ENCODE results near the gene THAP10. TPM values are rescaled to one million over a fixed set of nuclear protein-coding genes. Genes with fewer than 3 reads are reported as not detected.
A peak's percentile ranks its signal among the peaks of the same experiment; 100 is the strongest.

Gene THAP10
- polyA plus RNA-seq, 1 of the 3 experiments (the other 2 are of a cell fraction), result 3.2 TPM

GRCh38 chr15:70912187-70912586, 20.0 kb upstream of the THAP10 start (continued):
- no peak for TF ChIP-seq ELF1 (IDR thresholded peaks at IDR 0.05)
- TF ChIP-seq RFX5 (IDR thresholded peaks at IDR 0.05; ENCODE audit: low read length), result no peak
- no peak for TF ChIP-seq TAF1 (IDR thresholded peaks at IDR 0.05; ENCODE audit: borderline replicate concordance, low read depth, low read length)
- no peak for TF ChIP-seq MEF2A (IDR thresholded peaks at IDR 0.05; ENCODE audit: borderline replicate concordance, low read depth)
- no peak for TF ChIP-seq GABPA (IDR thresholded peaks at IDR 0.05; ENCODE audit: low read depth)
- TF ChIP-seq USF2 (IDR thresholded peaks at IDR 0.05; ENCODE audit: borderline replicate concordance, low read depth, low read length), result no peak

DNA sequence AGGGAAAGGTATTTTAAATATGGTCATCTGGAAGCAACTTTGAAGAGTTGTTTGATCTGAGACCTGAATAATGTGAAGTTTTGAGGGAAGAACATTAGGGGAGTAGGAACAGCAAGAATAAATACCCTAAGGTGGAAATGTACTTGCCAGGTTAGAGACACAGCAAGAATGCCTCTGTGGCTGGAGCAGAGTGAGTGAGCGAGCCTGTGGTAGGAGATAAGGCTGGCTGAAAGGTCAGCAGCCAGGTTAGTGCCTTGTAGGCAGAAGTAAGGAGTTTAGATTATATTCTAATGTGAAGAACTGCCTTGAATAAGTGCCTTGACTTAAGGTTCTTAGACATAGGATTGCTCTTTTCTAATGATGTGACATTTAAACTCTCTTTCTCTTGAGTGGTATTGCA, 18.7 kb upstream of the THAP10 start:
- ChIA-PET POLR2A (no interaction called here), CTCF (no interaction called here)
- Histone ChIP-seq H3K4me3 (ENCODE audit: low read depth in 2 of 2, low read length in 1 of 2) (no peak overlapping the region), H3K9ac (no peak overlapping the region), H3K9me2 (no peaks in the 10 kb centered on the region), H3K27ac (ENCODE audit: low read depth in 2 of 2, low read length in 1 of 2) (no peak overlapping the region), H3K79me2 (ENCODE audit: insufficient read depth) (no peaks in the 10 kb centered on the region), H3K36me3 (replicated peaks in 1 of 2; ENCODE audit: control insufficient read depth in 1 of 2, insufficient read depth in 2 of 2, low read length in 1 of 2) (peaks cover 51 to 67% of the 10 kb centered on the region in 2 experiments), H3K4me1 (ENCODE audit: control insufficient read depth in 1 of 2, insufficient read depth in 2 of 2, low read depth in 1 of 2, low read length in 1 of 2) (no peaks in the 10 kb centered on the region; a peak in 1 of 4 replicates), H3F3A (replicated peaks; ENCODE audit: insufficient read depth) (peaks cover 10% of the 10 kb centered on the region), H4K20me1 (ENCODE audit: insufficient read depth) (no peaks in the 10 kb centered on the region), H3K9me3 (peaks cover 26% of the 10 kb centered on the region), H3K4me2 (no peak overlapping the region), H2AFZ (ENCODE audit: low read depth) (no peak overlapping the region), H3K27me3 (ENCODE audit: insufficient read depth) (no peaks in the 10 kb centered on the region)
- 95% methylated on average over 1 of the region's 1 CpG for WGBS (ENCODE audit: low lambda C conversion rate)
- TF ChIP-seq JUND (IDR thresholded peaks at IDR 0.05) (no peak), TCF12 (IDR thresholded peaks at IDR 0.05) (no peak), SMC3 (IDR thresholded peaks at IDR 0.05; ENCODE audit: low read depth, low read length) (no peak), ZBTB33 (IDR thresholded peaks at IDR 0.05; ENCODE audit: borderline replicate concordance, low read depth) (no peak), RXRA (IDR thresholded peaks at IDR 0.05; ENCODE audit: borderline replicate concordance, low read depth) (no peak)
- DNase-seq, result no peak

GRCh38 chr15:70907784-70908471, 15.7 kb upstream of the THAP10 start:
- H3K4me3 ChIP-seq (ENCODE audit: low read depth in 2 of 2, low read length in 1 of 2), result no peak overlapping the region; a peak in 1 of 4 replicates
- ChIA-PET CTCF (interaction anchor here (1.0 kb wide), 1 partner anchor 13 kb away, joined by 3 read pairs; no protein-coding TSS in a partner anchor), POLR2A (no interaction called here)
- no peak for DNase-seq
- peaks cover 3% of the 10 kb centered on the region for H3F3A ChIP-seq (replicated peaks; ENCODE audit: insufficient read depth)
- H2AFZ ChIP-seq (ENCODE audit: low read depth), result no peak overlapping the region
- H3K4me2 ChIP-seq, result no peak overlapping the region
- H3K79me2 ChIP-seq (ENCODE audit: insufficient read depth), result no peaks in the 10 kb centered on the region
- H4K20me1 ChIP-seq (ENCODE audit: insufficient read depth), result no peaks in the 10 kb centered on the region
- 89% methylated on average over 5 of the region's 5 CpGs for WGBS (ENCODE audit: low lambda C conversion rate)
- no peaks in the 10 kb centered on the region for H3K27me3 ChIP-seq (ENCODE audit: insufficient read depth)
- H3K9me2 ChIP-seq, result no peaks in the 10 kb centered on the region
- no peak overlapping the region for H3K9ac ChIP-seq
- TF ChIP-seq, protein P1, sequence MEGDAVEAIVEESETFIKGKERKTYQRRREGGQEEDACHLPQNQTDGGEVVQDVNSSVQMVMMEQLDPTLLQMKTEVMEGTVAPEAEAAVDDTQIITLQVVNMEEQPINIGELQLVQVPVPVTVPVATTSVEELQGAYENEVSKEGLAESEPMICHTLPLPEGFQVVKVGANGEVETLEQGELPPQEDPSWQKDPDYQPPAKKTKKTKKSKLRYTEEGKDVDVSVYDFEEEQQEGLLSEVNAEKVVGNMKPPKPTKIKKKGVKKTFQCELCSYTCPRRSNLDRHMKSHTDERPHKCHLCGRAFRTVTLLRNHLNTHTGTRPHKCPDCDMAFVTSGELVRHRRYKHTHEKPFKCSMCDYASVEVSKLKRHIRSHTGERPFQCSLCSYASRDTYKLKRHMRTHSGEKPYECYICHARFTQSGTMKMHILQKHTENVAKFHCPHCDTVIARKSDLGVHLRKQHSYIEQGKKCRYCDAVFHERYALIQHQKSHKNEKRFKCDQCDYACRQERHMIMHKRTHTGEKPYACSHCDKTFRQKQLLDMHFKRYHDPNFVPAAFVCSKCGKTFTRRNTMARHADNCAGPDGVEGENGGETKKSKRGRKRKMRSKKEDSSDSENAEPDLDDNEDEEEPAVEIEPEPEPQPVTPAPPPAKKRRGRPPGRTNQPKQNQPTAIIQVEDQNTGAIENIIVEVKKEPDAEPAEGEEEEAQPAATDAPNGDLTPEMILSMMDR (IDR thresholded peaks at IDR 0.05), result peak; percentile 47
- TF ChIP-seq TAF1 (IDR thresholded peaks at IDR 0.05; ENCODE audit: borderline replicate concordance, low read depth, low read length), result no peak
- H3K27ac ChIP-seq (ENCODE audit: low read depth in 2 of 2, low read length in 1 of 2), result no peak overlapping the region
- peaks cover 21% of the 10 kb centered on the region for H3K9me3 ChIP-seq
- peaks cover 57 to 75% of the 10 kb centered on the region in 2 experiments for H3K36me3 ChIP-seq (replicated peaks in 1 of 2; ENCODE audit: control insufficient read depth in 1 of 2, insufficient read depth in 2 of 2, low read length in 1 of 2)
- no peaks in the 10 kb centered on the region; a peak in 2 of 4 replicates for H3K4me1 ChIP-seq (ENCODE audit: control insufficient read depth in 1 of 2, insufficient read depth in 2 of 2, low read depth in 1 of 2, low read length in 1 of 2)
